ENCODE data around the gene POU6F2.

GRCh38 chr7:39338716-39339115, 361.0 kb downstream of the POU6F2 start:
- TF ChIP-seq POLR2AphosphoS5 (IDR thresholded peaks at IDR 0.05; ENCODE audit: low read depth, low read length): no peak
- no peak for TF ChIP-seq FOSL1 (IDR thresholded peaks at IDR 0.05; ENCODE audit: low read depth)
- TF ChIP-seq POLR2A (IDR thresholded peaks at IDR 0.05; ENCODE audit: borderline replicate concordance, extremely low read depth, insufficient read depth, insufficient read length): no peak
- no peak for TF ChIP-seq RAD21 (IDR thresholded peaks at IDR 0.05; ENCODE audit: low read depth)
- no peak for TF ChIP-seq ATF3 (IDR thresholded peaks at IDR 0.05)
- no peak for TF ChIP-seq EZH2 (IDR thresholded peaks at IDR 0.05)
- no peak for TF ChIP-seq CTCF (IDR thresholded peaks at IDR 0.05 in 2 of 3, conservative IDR thresholded peaks at IDR 0.05 in 1 of 3; ENCODE audit: borderline replicate concordance in 1 of 3, insufficient read depth in 1 of 3, low read depth in 2 of 3, low read length in 2 of 3)
- TF ChIP-seq JUND (IDR thresholded peaks at IDR 0.05): no peak
- TF ChIP-seq EZH2phosphoT487 (IDR thresholded peaks at IDR 0.05; ENCODE audit: borderline replicate concordance): no peak
- TF ChIP-seq CBX3 (IDR thresholded peaks at IDR 0.05; ENCODE audit: low read depth): no peak
